NCI-H1105 (cell line): ENCODE results near the gene SH3BP5L.
A peak's percentile ranks its signal among the peaks of the same experiment; 100 is the strongest.

Experiments
- DNase-seq: peaks from one replicate; lab custom pipeline; 2025; lab: John Stamatoyannopoulos, UW

SH3BP5L gene

DNA sequence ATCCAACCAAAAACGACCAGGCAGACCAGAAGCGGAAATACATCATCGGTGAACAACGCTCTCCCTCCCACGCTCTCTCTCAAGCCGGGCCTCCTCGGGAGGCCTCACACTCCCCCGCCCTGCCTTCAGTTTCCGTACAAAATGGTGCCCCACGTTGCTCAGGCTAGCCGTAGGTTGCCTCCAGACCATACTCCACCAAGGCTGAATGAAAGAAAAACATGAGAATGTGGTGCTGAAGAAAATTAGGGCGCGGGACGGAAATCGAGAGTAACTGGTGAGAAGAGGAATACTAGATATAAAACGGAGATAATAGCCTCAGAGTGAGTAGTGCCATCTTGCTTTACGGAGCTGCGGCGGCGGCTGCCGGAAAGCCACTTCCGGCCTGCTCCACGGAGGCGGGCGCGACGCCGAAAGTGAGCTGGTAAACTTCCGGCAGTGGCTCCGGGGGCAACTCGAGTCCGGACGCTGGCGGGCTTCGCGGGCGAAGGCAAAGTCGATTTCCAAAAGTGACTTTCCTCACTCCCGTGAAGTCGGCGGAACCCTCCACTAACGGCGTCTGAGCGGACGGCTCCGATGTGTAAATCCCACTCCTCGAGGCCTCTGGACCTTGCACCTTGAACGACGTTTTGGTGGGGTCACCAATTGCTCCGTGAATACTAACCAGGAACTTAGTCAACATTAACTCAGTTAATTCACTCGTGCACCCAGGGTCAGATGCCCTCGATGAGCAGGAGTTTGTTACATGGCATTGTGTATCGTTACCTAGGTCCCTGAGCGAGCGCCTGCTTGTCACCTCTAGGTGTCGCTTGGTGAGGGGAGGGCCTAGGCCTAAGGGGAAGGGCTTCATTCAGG lies at the start of gene SH3BP5L:
TSS of gene SH3BP5L (minus strand) at position 7 of the 852 bp plus-strand sequence. CDS start 980 bp downstream, outside the sequence.
- peak; percentile 67 for DNase-seq

GRCh38 chr1:248873993-248874533 lies 48.3 kb upstream of the SH3BP5L start:
- DNase-seq = peak; percentile 79

GRCh38 chr1:248873409-248873992 lies 47.8 kb upstream of the SH3BP5L start:
- peak; percentile 79 for DNase-seq

DNA sequence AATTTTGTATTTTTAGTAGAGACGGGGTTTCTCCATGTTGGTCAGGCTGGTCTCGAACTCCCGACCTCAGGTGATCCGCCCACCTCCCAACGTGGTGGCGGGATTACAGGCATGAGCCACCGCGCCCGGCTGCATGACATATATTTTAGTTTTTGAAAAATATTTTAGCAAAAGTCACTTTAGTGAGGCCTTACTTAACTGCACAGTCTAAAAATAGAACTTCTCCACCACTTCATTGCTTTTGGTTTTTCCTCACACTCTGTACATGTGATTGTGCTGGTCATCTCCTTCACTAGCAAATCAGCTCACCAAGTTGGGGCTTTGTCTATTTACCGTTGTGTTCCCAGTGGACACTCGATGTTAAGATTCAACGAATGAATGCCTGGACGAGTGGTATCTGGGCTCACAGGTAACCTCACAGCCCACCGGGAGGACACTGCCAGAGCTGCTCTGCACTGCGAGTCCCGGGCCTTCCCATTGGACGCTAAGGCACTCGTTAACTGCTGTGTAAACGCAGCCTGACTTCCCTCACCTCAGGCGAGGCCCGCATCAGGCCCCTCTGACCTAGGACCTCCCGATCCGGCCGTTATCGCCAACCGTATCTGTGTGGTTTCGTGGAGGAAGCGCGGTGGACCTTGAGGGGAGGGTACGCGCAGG lies 47.2 kb upstream of the SH3BP5L start:
- DNase-seq = peak; percentile 25

DNA sequence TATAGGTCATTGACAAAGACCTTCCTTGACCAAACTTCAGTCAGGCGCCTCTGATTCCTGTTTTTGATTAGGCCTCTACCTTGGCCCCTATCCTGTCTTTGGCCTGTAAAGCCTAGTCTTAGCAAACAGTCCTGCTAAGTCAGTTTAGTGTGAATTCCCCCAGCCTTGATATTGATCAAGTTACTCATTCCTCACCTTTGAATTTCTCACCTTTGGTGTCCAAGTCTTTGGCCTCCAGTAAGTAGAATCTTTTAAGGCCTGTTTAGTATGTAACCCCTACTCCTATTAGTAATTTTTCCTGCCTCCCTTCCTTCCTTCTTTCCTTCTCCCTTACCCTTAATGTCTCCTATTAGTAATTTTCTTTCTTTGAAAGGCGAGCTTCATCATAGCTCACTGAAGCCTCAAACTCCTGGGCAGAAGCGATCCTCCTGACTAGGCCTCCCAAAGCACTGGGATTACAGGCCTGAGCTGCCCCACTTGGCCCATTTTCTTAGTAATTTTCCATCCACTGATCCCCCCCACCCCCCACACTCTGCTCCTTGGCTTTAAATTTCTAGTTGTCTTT lies 46.2 kb upstream of the SH3BP5L start:
- DNase-seq = no peak

GRCh38 chr1:248862998-248863881 lies 37.5 kb upstream of the SH3BP5L start:
- DNase-seq = peak; percentile 72

DNA sequence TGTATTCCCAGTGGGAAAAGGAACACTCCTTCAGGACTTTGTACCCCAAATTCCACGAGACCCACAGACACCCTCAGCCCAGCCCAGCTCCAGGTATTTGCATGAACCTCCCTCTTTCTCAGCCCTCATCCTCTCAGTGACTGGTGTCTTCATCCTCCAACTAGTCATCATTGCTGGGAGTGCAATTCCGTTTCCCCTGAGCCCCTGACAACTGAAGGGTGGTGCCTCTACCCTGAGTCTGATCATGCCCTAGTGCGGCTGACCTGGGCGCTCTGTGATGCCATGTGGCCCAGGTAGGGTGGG lies 36.9 kb upstream of the SH3BP5L start:
- no peak for DNase-seq

GRCh38 chr1:248861616-248862015 lies 35.9 kb upstream of the SH3BP5L start:
- DNase-seq = no peak

- no peak for DNase-seq
Measured at GRCh38 chr1:248860007-248860406, 34.3 kb upstream of the SH3BP5L start.

GRCh38 chr1:248858891-248859889 lies 33.5 kb upstream of the SH3BP5L start, which contains the start of gene ZNF692:
Gene ZNF692, minus strand, starts transcription at chr1:248859085. Its CDS starts 776 bp downstream, at chr1:248858309.
- DNase-seq = peak; percentile 83

- no peak for DNase-seq
Measured at GRCh38 chr1:248858096-248858890, 32.6 kb upstream of the SH3BP5L start.

- DNase-seq = no peak
Measured at GRCh38 chr1:248857749-248858095, 32.0 kb upstream of the SH3BP5L start.

GRCh38 chr1:248857201-248857600 lies 31.5 kb upstream of the SH3BP5L start:
- DNase-seq = no peak

DNA sequence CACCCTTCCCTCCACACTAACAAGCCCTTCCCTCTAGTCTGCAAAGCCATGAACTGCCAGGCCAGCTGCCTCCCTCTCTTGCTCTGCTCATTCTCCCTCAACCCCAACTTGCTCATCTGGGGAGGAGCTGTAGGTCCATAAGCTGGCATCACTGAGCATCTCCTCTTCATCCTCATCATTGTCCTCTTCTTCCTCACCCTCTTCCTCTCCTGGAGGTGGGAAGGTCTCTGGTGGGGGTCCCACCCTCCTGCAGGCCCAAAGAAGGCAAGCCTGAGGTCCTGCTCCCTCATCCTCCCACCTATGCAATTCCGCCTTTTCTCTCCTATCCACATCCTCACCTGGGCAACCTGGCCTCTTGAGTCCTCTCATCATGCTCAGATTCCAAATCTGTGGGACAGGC lies 30.5 kb upstream of the SH3BP5L start:
- DNase-seq = no peak

GRCh38 chr1:248855580-248855979 lies 29.9 kb upstream of the SH3BP5L start:
- no peak for DNase-seq

DNA sequence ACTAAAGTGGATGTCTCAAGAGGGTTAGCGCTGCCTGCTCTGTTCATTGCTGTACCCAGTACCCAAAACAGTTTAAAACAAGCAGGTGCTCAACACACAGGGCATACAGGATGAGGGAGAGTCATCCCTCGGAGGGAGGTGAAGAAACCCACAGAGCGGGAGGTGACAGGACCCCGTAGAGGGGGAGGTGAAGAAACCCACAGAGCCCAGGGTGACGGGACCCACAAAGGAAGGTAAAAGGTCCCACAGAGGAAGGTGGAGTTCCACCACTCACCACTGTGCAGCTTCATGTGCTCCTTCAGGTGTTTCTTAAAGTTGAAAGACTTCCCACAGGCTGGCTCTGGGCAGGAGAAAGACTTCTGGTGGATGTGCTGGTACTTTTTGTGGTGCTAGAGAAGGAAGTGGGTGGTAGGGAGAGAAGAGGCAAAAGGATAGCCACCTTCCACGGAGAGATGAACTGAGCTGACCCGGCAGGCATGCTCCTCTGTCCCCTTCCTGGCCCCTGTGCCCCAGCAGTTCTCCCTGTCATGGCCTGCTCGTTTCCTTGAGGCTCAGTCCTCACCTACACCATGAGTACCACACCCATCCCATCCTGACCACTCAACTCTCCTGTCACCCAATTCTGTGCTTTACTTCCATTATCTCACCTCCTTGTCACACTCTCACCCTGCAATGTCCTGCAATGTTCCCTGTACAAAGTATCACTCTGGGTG lies 28.1 kb upstream of the SH3BP5L start:
- no peak for DNase-seq

DNA sequence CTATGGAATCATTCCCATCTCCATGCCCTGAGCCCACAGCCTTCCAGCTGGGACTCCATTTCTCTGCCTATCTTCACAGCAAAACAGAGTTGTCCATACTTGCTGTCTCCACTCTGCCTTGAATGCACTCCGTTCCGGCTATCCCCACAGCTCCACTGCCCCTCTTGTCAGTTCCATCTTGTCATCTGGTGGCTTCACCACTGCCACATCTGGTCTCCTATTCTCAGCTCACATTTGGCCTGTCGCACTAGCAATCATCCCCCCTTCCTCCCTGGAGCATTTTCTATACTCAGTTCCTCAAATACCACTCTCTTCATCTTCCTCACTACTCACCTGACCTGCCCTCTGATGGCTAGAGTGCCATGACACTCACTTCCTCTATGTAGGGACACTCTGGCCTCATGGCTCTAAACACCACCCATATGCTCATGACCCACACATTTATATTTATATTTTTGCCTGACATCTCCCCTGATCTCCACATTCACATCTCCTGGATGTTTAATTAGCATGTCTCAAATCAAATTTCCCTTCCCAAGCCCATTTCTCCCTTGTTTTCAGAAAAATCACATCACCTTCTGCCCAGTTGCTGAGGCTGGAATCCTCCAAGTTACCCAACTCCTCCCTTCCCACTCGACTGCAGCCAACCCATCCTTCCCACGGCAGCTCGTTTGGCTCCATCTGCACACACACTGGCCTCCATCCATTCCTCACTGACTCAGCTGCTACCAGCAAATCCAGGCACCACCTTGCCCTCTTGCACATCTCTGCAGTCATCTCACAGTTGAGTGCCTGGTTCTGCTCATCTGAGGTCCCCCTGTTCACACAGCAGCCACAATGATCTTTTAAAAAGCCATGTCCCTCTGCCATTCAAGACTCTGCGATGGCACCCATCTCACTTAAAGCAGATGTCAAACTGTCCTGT lies 27.0 kb upstream of the SH3BP5L start:
- no peak for DNase-seq

DNA sequence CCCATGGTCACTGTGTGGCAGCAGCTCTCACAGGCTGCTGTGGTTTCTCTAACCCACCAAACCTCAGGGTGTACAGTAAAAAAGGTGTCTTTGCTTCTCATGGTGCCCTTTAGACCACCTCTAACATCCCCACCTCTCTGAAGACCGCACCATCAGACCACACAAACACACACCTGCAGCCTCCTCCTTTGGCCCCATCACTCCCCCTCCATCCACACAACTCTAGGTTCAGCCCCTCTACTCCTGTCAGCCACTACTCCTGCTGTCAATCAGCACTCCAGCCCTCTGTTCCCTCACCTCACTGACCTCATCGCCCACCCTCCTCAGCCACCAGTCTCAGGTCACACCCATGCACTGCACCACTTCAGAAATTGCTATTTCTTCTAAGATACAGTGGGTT lies 25.7 kb upstream of the SH3BP5L start:
- DNase-seq = no peak
